Liver (tissue), 9 donors: Measurements from ENCODE around the gene CHDH. TPM values are rescaled to one million over a fixed set of nuclear protein-coding genes. Genes with fewer than 3 reads are reported as not detected.

Experiments
- DNase-seq: peaks from one replicate; pipeline ENCODE4 v3.0.0-alpha.2; 2017; ENCODE audit warnings: low spot score
- H3K27ac ChIP-seq, 2 donors: one replicate each; pipeline ENCODE4 v1.7.0; 2013; ENCODE audit warnings: inconsistent platforms in 2 of 2, low read length in 2 of 2, control low read depth in 1 of 2, low read depth in 1 of 2, mild to moderate bottlenecking in 1 of 2
- H3K27me3 ChIP-seq, 4 donors: one replicate each; pipeline versions ENCODE4 v1.6.1 to v1.7.0; 2013; ENCODE audit warnings: low read length in 3 of 4, inconsistent platforms in 1 of 4, mild to moderate bottlenecking in 1 of 4, moderate library complexity in 1 of 4; ENCODE audit not compliant: control insufficient read depth in 4 of 4, insufficient read depth in 4 of 4
- H3K36me3 ChIP-seq, 4 donors: one replicate each; pipeline versions ENCODE4 v1.6.1 to v1.7.0; 2013; ENCODE audit warnings: low read length in 3 of 4, mild to moderate bottlenecking in 3 of 4, low read depth in 1 of 4, moderate library complexity in 1 of 4; ENCODE audit not compliant: control insufficient read depth in 4 of 4, insufficient read depth in 3 of 4
- H3K4me1 ChIP-seq, 4 donors: one replicate each; pipeline versions ENCODE4 v1.6.1 to v1.7.0; 2013; ENCODE audit warnings: low read length in 3 of 4, mild to moderate bottlenecking in 3 of 4, moderate library complexity in 1 of 4; ENCODE audit not compliant: control insufficient read depth in 4 of 4, insufficient read depth in 4 of 4
- H3K4me3 ChIP-seq, 3 donors: one replicate each; pipeline versions ENCODE4 v1.6.1 to v1.7.0; 2013; ENCODE audit warnings: low read length in 3 of 3, control low read depth in 1 of 3, low read depth in 1 of 3, mild to moderate bottlenecking in 1 of 3
- H3K9ac ChIP-seq, 2 donors: one replicate each; pipeline ENCODE4 v1.7.0; 2013; ENCODE audit warnings: low read length in 2 of 2, mild to moderate bottlenecking in 2 of 2, moderate library complexity in 2 of 2, control low read depth in 1 of 2, low read depth in 1 of 2
- H3K9me3 ChIP-seq, 4 donors: one replicate each; pipeline versions ENCODE4 v1.6.1 to v1.7.0; 2013; ENCODE audit warnings: low read length in 3 of 4; ENCODE audit not compliant: control insufficient read depth in 4 of 4
- CTCF ChIP-seq: fragments of 150-350 bp; IDR thresholded peaks from 2 replicates; pipeline ENCODE4 v1.5.1; 2017; ENCODE audit warnings: improper control_type of control experiment, low read depth, low read length; ENCODE audit not compliant: missing input control
- EGR1 ChIP-seq, 2 donors: IDR thresholded peaks; 2 replicates each; pipeline ENCODE4 v1.6.1; 2016 to 2018; ENCODE audit warnings: antibody characterized with exemption in 2 of 2, low read depth in 2 of 2
- FOXA1 ChIP-seq: IDR thresholded peaks from 2 replicates; pipeline ENCODE4 v1.6.1; 2016; ENCODE audit warnings: antibody characterized with exemption
- FOXA2 ChIP-seq: IDR thresholded peaks from 2 replicates; pipeline ENCODE4 v1.6.1; 2016; ENCODE audit warnings: antibody characterized with exemption
- GABPA ChIP-seq, 2 donors: IDR thresholded peaks in 1 of 2; conservative IDR thresholded peaks in 1 of 2; 2 replicates each; pipeline ENCODE4 v1.6.1; 2016; ENCODE audit warnings: antibody characterized with exemption in 2 of 2, mild to moderate bottlenecking in 1 of 2, moderate library complexity in 1 of 2
- HNF4A ChIP-seq, 2 donors: conservative IDR thresholded peaks; 2 replicates each; pipeline ENCODE4 v1.6.1; 2016; ENCODE audit warnings: antibody characterized with exemption in 2 of 2, mild to moderate bottlenecking in 2 of 2
- HNF4G ChIP-seq: IDR thresholded peaks from 2 replicates; pipeline ENCODE4 v1.6.1; 2016; ENCODE audit warnings: antibody characterized with exemption
- JUND ChIP-seq, 2 donors: IDR thresholded peaks; 2 replicates each; pipeline ENCODE4 v1.6.1; 2016; ENCODE audit warnings: antibody characterized with exemption in 2 of 2
- NR2F2 ChIP-seq: IDR thresholded peaks from 2 replicates; pipeline ENCODE4 v1.6.1; 2016; ENCODE audit warnings: antibody characterized with exemption
- RAD21 ChIP-seq, 2 donors: IDR thresholded peaks; 2 replicates each; pipeline ENCODE4 v1.6.1; 2016; ENCODE audit warnings: antibody characterized with exemption in 2 of 2, mild to moderate bottlenecking in 2 of 2
- RXRA ChIP-seq, 2 donors: IDR thresholded peaks; 2 replicates each; pipeline ENCODE4 v1.6.1; 2017 to 2018; ENCODE audit warnings: antibody characterized with exemption in 2 of 2, mild to moderate bottlenecking in 1 of 2
- SP1 ChIP-seq: IDR thresholded peaks from 2 replicates; pipeline ENCODE4 v1.6.1; 2018; ENCODE audit warnings: antibody characterized with exemption, mild to moderate bottlenecking
- TAF1 ChIP-seq: conservative IDR thresholded peaks from 2 replicates; pipeline ENCODE4 v1.6.1; 2016; ENCODE audit warnings: antibody characterized with exemption, mild to moderate bottlenecking
- YY1 ChIP-seq: IDR thresholded peaks from 2 replicates; pipeline ENCODE4 v1.6.1; 2016; ENCODE audit warnings: antibody characterized with exemption, mild to moderate bottlenecking
- WGBS: extraction: QIAGEN DNeasy Blood & Tissue Kit; methylation state at CpG from one replicate; pipeline ENCODE4 v1.1.7; 2013; 5-methylcytosine and 5-hydroxymethylcytosine counted together
- polyA plus RNA-seq, 2 donors: library from polyadenylated mRNA; stranded (reverse) in 1 of 2; unstranded in 1 of 2; fragments of 200-250 nt in 1 of 2; fragments of >200 nt in 1 of 2; fragmentation: Nextera tagmentation in 1 of 2; extraction: Ambion mirVana in 1 of 2; gene quantifications; one replicate each; pipeline versions ENCODE4 v1.2.1 to v1.2.3, GENCODE V29; 2013 to 2015
- total RNA-seq, 2 donors: library from RNA; depleted of rRNA; stranded (reverse); fragments of >200 nt; gene quantifications; one replicate each; pipeline ENCODE4 v1.2.3, GENCODE V29; 2014
- TF ChIP-seq, protein P1 (sequence below): IDR thresholded peaks from 2 replicates; pipeline ENCODE4 v1.6.1; 2016; ENCODE audit warnings: antibody characterized with exemption
- TF ChIP-seq, protein P2 (sequence below): IDR thresholded peaks from 2 replicates; pipeline ENCODE4 v1.6.1; 2016; ENCODE audit warnings: antibody characterized with exemption
- TF ChIP-seq, protein P3 (sequence below): IDR thresholded peaks from 2 replicates; pipeline ENCODE4 v1.6.1; 2016; ENCODE audit warnings: antibody characterized with exemption
- TF ChIP-seq, protein P4 (sequence below): IDR thresholded peaks from 2 replicates; pipeline ENCODE4 v1.6.1; 2016; ENCODE audit warnings: antibody characterized with exemption, mild to moderate bottlenecking
- donor health status: healthy.
- donor health status: healthy.
- donor health status: healthy.
- donor health status: healthy.
- donor health status: healthy.

The CHDH gene
- total and polyA plus RNA-seq, 4 donors, result 9.1 to 34.0 (median 21.2) TPM

GRCh38 chr3:53858096-53858741 is 12.0 kb upstream of the CHDH start:
- Histone ChIP-seq H3K4me3 (no peak overlapping the region), H3K9ac (no peak overlapping the region), H3K4me1 (peaks cover 0 to 6% (median 3%) of the 10 kb centered on the region in 4 donors), H3K27me3 (no peaks in the 10 kb centered on the region), H3K27ac (no peak overlapping the region), H3K36me3 (peaks cover 4 to 29% (median 15%) of the 10 kb centered on the region in 4 donors), H3K9me3 (no peaks in the 10 kb centered on the region)
- TF ChIP-seq GABPA (IDR thresholded peaks at IDR 0.05 in 1 of 2, conservative IDR thresholded peaks at IDR 0.05 in 1 of 2) (no peak), HNF4A (conservative IDR thresholded peaks at IDR 0.05) (no peak), JUND (IDR thresholded peaks at IDR 0.05) (no peak)
- 95% methylated on average over 7 of the region's 7 CpGs for WGBS
- DNase-seq, result no peak

DNA sequence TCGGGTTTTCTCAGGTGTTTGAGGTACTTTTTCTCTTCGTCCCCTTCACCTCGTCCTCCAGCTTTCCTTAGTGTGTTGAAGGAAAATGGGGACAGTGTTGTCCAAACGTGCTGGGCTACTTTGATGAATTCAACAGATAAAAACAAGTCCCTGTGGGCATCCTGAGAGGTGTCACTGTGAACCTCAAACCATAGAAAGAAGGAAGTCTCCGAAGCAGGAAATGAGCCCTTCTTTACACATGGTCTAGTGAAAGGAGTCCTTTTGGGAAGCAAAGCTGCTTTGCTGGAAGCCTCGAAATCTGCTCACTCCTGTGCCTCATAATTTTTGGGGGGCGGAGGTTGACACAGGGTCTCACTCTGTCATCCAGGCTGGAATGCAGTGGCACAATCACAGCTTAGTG is 10.7 kb upstream of the CHDH start:
- H3K27ac ChIP-seq, result no peak overlapping the region
- WGBS, result 89% methylated on average over 7 of the region's 7 CpGs
- TF ChIP-seq YY1 (no peak), CTCF (no peak), HNF4G (no peak), RXRA (IDR thresholded peaks at IDR 0.05) (no peak), SP1 (no peak), FOXA1 (no peak), RAD21 (IDR thresholded peaks at IDR 0.05) (no peak), NR2F2 (no peak), FOXA2 (no peak), JUND (IDR thresholded peaks at IDR 0.05) (no peak), TAF1 (no peak), EGR1 (IDR thresholded peaks at IDR 0.05; ENCODE audit: low read depth in 2 of 2) (no peak), GABPA (IDR thresholded peaks at IDR 0.05 in 1 of 2, conservative IDR thresholded peaks at IDR 0.05 in 1 of 2) (no peak), HNF4A (conservative IDR thresholded peaks at IDR 0.05) (no peak)
- TF ChIP-seq, protein P1, sequence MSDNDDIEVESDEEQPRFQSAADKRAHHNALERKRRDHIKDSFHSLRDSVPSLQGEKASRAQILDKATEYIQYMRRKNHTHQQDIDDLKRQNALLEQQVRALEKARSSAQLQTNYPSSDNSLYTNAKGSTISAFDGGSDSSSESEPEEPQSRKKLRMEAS, result no peak
- TF ChIP-seq, protein P2, sequence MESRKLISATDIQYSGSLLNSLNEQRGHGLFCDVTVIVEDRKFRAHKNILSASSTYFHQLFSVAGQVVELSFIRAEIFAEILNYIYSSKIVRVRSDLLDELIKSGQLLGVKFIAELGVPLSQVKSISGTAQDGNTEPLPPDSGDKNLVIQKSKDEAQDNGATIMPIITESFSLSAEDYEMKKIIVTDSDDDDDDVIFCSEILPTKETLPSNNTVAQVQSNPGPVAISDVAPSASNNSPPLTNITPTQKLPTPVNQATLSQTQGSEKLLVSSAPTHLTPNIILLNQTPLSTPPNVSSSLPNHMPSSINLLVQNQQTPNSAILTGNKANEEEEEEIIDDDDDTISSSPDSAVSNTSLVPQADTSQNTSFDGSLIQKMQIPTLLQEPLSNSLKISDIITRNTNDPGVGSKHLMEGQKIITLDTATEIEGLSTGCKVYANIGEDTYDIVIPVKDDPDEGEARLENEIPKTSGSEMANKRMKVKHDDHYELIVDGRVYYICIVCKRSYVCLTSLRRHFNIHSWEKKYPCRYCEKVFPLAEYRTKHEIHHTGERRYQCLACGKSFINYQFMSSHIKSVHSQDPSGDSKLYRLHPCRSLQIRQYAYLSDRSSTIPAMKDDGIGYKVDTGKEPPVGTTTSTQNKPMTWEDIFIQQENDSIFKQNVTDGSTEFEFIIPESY, result no peak
- TF ChIP-seq, protein P3, sequence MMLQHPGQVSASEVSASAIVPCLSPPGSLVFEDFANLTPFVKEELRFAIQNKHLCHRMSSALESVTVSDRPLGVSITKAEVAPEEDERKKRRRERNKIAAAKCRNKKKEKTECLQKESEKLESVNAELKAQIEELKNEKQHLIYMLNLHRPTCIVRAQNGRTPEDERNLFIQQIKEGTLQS, result no peak
- TF ChIP-seq, protein P4, sequence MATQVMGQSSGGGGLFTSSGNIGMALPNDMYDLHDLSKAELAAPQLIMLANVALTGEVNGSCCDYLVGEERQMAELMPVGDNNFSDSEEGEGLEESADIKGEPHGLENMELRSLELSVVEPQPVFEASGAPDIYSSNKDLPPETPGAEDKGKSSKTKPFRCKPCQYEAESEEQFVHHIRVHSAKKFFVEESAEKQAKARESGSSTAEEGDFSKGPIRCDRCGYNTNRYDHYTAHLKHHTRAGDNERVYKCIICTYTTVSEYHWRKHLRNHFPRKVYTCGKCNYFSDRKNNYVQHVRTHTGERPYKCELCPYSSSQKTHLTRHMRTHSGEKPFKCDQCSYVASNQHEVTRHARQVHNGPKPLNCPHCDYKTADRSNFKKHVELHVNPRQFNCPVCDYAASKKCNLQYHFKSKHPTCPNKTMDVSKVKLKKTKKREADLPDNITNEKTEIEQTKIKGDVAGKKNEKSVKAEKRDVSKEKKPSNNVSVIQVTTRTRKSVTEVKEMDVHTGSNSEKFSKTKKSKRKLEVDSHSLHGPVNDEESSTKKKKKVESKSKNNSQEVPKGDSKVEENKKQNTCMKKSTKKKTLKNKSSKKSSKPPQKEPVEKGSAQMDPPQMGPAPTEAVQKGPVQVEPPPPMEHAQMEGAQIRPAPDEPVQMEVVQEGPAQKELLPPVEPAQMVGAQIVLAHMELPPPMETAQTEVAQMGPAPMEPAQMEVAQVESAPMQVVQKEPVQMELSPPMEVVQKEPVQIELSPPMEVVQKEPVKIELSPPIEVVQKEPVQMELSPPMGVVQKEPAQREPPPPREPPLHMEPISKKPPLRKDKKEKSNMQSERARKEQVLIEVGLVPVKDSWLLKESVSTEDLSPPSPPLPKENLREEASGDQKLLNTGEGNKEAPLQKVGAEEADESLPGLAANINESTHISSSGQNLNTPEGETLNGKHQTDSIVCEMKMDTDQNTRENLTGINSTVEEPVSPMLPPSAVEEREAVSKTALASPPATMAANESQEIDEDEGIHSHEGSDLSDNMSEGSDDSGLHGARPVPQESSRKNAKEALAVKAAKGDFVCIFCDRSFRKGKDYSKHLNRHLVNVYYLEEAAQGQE, result no peak
- no peaks in the 10 kb centered on the region for H3K27me3 ChIP-seq
- no peaks in the 10 kb centered on the region for H3K9me3 ChIP-seq
- H3K36me3 ChIP-seq, result peaks cover 2 to 25% (median 13%) of the 10 kb centered on the region in 4 donors
- H3K9ac ChIP-seq, result no peak overlapping the region
- H3K4me3 ChIP-seq, result no peak overlapping the region
- DNase-seq, result no peak
- H3K4me1 ChIP-seq, result peaks cover 0 to 6% (median 3%) of the 10 kb centered on the region in 4 donors
